ENCODE measurements around the gene APOL2.
A peak's percentile ranks its signal among the peaks of the same experiment; 100 is the strongest.
"Not testable (repeated sequence)": the region's sequence is repeated elsewhere in the genome, so short reads cannot be mapped to it uniquely, and the experiment has no call there.

The APOL2 gene

GRCh38 chr22:36187862-36188261 lies 51.5 kb downstream of the APOL2 start:
- H3K27me3 Mint-ChIP-seq; H3K4me3 Mint-ChIP-seq; intact Hi-C loops (cut with micrococcal nuclease); H3K9me3 Mint-ChIP-seq: not testable (repeated sequence)
- H3K27ac Mint-ChIP-seq = peak overlapping the region; percentile 1
- H3K36me3 Mint-ChIP-seq (ENCODE audit: low read depth) = peaks cover 48% of the 10 kb centered on the region
- H3K4me1 Mint-ChIP-seq (ENCODE audit: low read depth) = peaks cover 32% of the 10 kb centered on the region

DNA sequence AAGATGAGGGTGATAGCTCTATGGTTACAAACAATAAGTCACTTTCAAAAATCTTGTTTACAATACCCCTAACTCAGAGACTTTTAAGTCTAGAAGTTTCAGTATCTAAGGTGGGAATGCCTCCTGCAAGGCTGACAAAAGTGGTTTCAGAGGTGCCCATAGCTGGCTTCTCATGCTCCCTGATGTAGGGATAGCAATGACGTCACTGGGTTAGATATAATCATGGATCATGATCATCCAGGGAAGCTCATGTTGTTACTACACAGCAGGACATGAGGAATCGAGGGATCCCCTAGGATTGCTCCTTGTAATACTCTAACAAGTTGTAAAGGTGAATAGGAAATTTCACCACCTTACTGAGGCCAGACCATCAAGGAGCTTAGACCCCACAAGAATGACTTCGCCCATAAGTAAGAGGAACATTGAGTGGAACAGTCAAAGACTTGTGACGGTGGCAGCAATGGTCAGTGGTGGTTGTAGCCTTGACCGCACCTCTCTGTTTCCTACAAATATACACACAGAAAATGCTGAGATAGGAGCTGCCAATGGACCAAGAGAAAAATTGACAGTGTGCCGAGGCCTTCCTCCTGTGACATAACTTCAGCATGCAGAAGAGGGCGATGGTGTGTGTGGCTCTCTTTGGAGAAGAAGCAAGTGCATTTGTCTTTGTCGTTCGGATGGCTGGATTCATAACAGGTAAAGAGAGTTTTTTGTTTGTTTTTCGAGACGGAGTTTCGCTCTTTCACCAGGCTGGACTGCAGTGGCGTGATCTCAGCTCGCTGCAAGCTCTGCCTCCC lies 53.3 kb downstream of the APOL2 start:
- peaks cover 30% of the 10 kb centered on the region for H3K36me3 Mint-ChIP-seq (ENCODE audit: low read depth)

DNA sequence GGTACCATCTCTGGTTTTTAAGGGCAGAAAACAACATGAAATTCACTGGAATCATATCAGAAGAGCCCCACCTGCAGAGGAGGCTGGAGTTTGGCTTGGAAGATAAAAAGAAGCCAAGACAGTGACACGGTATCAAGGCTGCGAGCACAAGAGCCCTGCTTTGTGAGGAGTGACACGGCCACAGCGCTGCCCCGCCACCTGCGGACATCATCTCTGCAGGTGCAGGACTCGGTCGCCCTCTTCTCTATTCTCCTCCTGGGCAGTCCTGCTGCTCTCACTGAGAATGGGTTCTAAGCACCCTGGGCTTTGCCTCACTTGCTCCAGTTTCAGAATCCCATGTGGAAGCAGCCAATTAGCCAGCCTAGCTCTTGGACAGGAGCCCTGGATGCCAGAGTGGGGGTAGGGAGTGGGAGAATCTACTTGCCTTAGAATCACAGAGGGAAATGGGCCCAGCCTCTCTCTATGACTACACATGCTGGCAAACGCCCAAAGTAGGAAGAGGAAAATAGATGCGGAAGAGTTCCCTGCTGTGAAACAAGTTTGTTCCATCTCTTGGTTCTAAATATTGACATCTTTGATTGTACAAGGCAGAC lies 54.8 kb downstream of the APOL2 start:
- intact Hi-C loops (cut with micrococcal nuclease) = loop anchor here (5.0 kb wide), 1 partner anchor 38 kb away; no protein-coding TSS in a partner anchor
- H3K27ac Mint-ChIP-seq = no peak overlapping the region
- H3K4me3 Mint-ChIP-seq = no peak overlapping the region
- peaks cover 15% of the 10 kb centered on the region for H3K36me3 Mint-ChIP-seq (ENCODE audit: low read depth)
- H3K9me3 Mint-ChIP-seq = no peaks in the 10 kb centered on the region
- H3K27me3 Mint-ChIP-seq = no peaks in the 10 kb centered on the region
- H3K4me1 Mint-ChIP-seq (ENCODE audit: low read depth) = peaks cover 12% of the 10 kb centered on the region

More for the DNA sequence above, 53.3 kb downstream of the APOL2 start:
- no peak overlapping the region for H3K27ac Mint-ChIP-seq
- H3K4me3 Mint-ChIP-seq = no peak overlapping the region
- H3K4me1 Mint-ChIP-seq (ENCODE audit: low read depth) = peaks cover 23% of the 10 kb centered on the region
- intact Hi-C loops (cut with micrococcal nuclease) = no loop called here
- H3K27me3 Mint-ChIP-seq = no peaks in the 10 kb centered on the region
- no peaks in the 10 kb centered on the region for H3K9me3 Mint-ChIP-seq

DNA sequence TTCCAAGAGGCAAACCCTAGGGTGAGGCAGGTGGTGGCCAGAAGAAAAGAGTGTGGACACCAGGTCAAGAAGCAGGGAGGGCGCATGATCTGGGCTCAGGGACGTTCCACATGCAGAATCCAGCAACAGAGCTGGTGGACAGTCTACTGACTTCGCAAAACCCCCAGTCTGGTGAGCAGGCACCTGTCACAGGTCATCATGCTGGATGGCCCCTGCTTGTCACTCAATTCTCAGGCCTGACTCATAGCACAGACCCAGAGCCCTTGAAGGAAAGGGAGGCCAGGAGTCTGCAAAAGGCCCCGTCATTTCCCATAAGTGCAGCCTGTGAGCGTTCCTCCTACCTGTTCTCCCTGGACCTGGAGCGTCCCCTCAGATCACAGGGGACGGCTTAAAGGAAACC lies 55.9 kb downstream of the APOL2 start:
- peaks cover 9% of the 10 kb centered on the region for H3K4me1 Mint-ChIP-seq (ENCODE audit: low read depth)
- intact Hi-C loops (cut with micrococcal nuclease) = loop anchor here (5.0 kb wide), 1 partner anchor 39 kb away; no protein-coding TSS in a partner anchor
- no peak overlapping the region for H3K27ac Mint-ChIP-seq
- no peaks in the 10 kb centered on the region for H3K27me3 Mint-ChIP-seq
- no peak overlapping the region for H3K4me3 Mint-ChIP-seq
- peaks cover 4% of the 10 kb centered on the region for H3K36me3 Mint-ChIP-seq (ENCODE audit: low read depth)
- no peaks in the 10 kb centered on the region for H3K9me3 Mint-ChIP-seq

GRCh38 chr22:36182857-36183256 lies 56.5 kb downstream of the APOL2 start:
- Mint-ChIP-seq H3K4me3 (no peak overlapping the region), H3K36me3 (ENCODE audit: low read depth) (no peaks in the 10 kb centered on the region), H3K4me1 (ENCODE audit: low read depth) (peaks cover 6% of the 10 kb centered on the region), H3K27ac (no peak overlapping the region), H3K27me3 (no peaks in the 10 kb centered on the region), H3K9me3 (no peaks in the 10 kb centered on the region)
- intact Hi-C loops (cut with micrococcal nuclease) = loop anchor here (5.0 kb wide), 1 partner anchor 39 kb away; no protein-coding TSS in a partner anchor

DNA sequence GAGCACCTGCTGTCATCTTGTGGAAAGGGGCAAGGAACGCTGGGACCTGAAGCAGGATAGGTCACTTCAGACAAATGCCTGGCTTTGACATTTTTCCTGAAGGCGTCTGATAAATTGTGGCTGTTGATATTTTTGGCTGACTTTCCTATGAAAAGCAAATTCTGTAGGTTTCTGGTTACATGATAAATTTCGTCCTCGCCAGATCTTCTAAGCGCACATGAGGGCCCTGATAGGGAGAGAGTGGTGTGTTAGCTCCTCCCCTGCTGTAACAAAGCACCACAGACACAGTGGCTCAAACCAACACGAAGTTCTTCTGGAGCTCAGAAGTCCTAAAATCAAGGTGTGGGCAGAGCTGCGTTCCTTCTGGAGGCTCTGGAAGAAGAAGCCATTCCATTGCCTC lies 57.3 kb downstream of the APOL2 start:
- H3K4me3 Mint-ChIP-seq = no peak overlapping the region
- H3K27ac Mint-ChIP-seq = no peak overlapping the region
- H3K9me3 Mint-ChIP-seq = no peaks in the 10 kb centered on the region
- intact Hi-C loops (cut with micrococcal nuclease) = loop anchor here (5.0 kb wide), 1 partner anchor 40 kb away; no protein-coding TSS in a partner anchor
- peaks cover 6% of the 10 kb centered on the region for H3K4me1 Mint-ChIP-seq (ENCODE audit: low read depth)
- no peaks in the 10 kb centered on the region for H3K36me3 Mint-ChIP-seq (ENCODE audit: low read depth)
- no peaks in the 10 kb centered on the region for H3K27me3 Mint-ChIP-seq

DNA sequence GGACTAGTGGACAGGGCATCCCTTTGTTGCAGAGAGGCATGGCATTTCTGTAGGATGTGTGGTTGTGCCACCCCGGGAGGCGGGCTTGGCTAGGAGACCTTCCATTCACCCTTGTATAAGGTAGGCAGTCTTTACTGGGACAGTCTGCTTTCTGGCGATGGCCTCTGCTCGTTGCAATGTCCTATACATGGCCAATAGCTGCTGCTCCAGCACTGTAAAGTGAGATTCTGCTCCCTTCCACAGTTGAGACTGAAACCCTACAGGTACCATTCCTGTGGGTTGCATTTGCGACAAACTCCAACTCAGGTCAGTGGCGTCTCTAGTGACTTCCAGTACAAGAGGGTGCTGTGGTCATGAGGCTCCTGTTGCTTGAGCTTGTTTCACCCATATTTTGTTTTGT lies 58.4 kb downstream of the APOL2 start:
- Mint-ChIP-seq H3K9me3 (no peaks in the 10 kb centered on the region), H3K27ac (no peak overlapping the region), H3K27me3 (no peaks in the 10 kb centered on the region), H3K4me1 (ENCODE audit: low read depth) (peaks cover 6% of the 10 kb centered on the region), H3K36me3 (ENCODE audit: low read depth) (no peaks in the 10 kb centered on the region), H3K4me3 (no peak overlapping the region)
- intact Hi-C loops (cut with micrococcal nuclease) = loop anchor here (1.0 to 5.0 kb wide), 2 partner anchors 36 to 41 kb away; no protein-coding TSS in a partner anchor

DNA sequence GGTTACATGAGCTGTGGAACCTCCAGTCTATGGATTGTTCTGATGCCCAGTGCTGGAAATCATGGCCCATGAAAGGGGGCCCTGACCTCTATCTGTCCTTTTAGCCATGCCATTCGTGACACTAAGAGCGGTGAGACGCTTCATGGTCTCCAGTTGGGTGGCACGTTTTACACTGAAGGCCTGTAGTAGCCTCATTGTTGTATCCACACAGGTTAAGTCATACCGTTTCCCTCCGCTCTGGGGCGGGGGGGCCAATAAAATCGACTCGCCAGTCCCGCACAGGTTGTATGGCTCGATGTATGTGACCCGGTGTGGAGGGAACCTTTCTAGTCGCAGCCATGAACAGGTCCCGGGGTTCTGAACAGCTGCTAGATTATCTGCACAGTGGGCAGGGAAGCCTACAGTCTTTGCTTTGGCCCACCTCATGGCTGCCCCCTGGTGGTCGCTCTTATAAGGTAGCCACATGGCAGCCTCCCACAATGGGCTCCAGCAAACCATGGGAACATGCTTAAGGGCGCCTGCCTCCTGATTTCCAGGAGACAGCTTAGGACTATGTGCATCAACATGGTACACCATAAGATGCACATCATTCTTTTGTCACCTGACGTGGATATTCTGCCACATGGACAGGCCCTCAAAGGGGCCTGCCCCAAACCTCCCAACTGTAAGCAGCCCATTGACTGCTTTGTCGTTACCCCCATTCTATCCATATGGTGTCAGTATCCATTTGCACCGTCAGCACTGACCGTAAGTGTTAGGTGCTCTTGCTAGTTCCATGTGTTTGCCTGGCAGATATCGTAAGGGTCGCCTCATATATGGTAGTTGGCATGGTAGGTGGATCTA lies 59.1 kb downstream of the APOL2 start:
- H3K36me3 Mint-ChIP-seq (ENCODE audit: low read depth) = no peaks in the 10 kb centered on the region

GRCh38 chr22:36177160-36177559 lies 62.2 kb downstream of the APOL2 start:
- H3K27ac Mint-ChIP-seq = no peak overlapping the region
- H3K27me3 Mint-ChIP-seq = no peaks in the 10 kb centered on the region
- no peak overlapping the region for H3K4me3 Mint-ChIP-seq
- no peaks in the 10 kb centered on the region for H3K36me3 Mint-ChIP-seq (ENCODE audit: low read depth)
- intact Hi-C loops (cut with micrococcal nuclease) = no loop called here
- no peaks in the 10 kb centered on the region for H3K9me3 Mint-ChIP-seq
- H3K4me1 Mint-ChIP-seq (ENCODE audit: low read depth) = peaks cover 6% of the 10 kb centered on the region

More for the DNA sequence above, 59.1 kb downstream of the APOL2 start:
- intact Hi-C loops (cut with micrococcal nuclease) = loop anchor here (1.0 to 5.0 kb wide), 2 partner anchors 35 to 42 kb away; no protein-coding TSS in a partner anchor
- no peaks in the 10 kb centered on the region for H3K9me3 Mint-ChIP-seq
- peaks cover 6% of the 10 kb centered on the region for H3K4me1 Mint-ChIP-seq (ENCODE audit: low read depth)
- H3K27me3 Mint-ChIP-seq = no peaks in the 10 kb centered on the region
- H3K4me3 Mint-ChIP-seq = no peak overlapping the region
- no peak overlapping the region for H3K27ac Mint-ChIP-seq
